HG03095 (cell line): ENCODE results near the gene TRNT1.
A peak's percentile ranks its signal among the peaks of the same experiment; 100 is the strongest.

Experiments used
- ATAC-seq: cut with Tn5 transposase; IDR thresholded peaks from one replicate; pipeline ENCODE4 v1.9.1; 2021; ENCODE audit warnings: moderate library complexity; ENCODE audit not compliant: unreplicated experiment

Gene TRNT1

DNA sequence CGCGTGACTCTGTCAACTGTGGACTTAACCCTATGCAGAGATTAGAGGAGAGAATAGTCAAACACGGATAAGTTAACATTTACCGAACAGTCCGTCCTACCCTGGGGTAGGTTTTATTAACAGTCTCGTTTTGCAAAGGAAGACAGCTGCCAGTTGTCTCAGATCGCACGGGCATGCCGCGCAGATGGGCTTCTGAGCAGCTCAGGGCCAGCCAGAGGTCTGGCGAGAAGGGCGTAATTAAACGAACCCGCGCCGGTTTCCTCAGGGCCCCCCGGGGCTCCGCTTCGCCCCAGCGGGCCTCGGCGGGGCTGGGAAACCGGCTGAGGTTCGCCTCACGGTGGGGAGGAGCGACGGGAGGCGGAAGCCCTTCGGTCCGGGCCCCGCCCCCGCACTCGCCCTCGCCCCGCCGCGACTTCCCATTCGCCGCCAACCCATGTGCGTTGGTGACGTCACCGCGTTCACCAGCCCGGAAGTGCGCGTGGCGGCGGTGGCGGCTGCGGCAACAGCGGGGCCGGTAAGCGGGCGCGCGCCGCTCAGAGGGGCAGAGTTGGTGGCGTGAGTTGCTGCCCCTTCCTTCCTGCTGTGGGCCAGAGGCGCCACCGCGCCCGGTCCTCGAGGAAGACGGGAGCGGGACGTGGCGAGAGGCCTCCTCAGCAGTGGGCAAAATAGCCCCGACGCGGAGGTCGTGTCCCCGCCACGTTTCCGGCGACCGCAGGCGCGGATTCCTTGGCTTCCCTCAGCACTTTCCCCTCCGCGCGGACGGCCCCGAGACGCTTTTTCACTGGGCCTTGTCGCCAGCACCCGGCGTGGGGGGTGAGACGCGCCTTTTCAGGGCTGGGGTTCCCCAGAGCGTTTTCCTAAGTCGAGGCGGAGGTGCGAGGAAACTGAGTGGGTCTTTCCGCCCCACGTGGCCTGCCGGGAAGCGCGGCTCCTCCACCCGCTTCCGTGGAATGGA is at the start of gene TRNT1:
Gene TRNT1, plus strand, starts transcription at position 464 of the 955 bp plus-strand sequence. CDS start 2,101 bp downstream, outside the sequence.
- ATAC-seq, result peak; percentile 94

DNA sequence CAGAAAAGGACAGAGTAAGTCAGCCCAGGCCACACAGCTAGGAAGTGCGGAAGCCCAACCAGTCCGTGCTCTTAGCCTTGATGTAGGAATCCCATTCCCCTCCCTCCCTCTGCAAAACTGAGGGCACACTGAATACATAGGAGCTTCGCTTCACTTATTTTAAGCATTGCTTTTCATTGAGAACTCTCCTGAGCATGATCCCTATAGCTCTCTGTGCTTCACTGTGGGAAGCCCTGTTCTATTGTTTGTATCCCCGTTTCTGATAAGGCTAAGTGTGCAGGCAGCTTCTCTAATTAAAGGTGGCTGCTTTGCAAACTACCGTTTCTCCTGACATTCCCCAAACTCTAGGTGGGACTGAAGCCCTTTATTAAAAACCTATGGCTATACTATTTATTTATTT is 46.4 kb upstream of the TRNT1 start:
- ATAC-seq, result no peak

DNA sequence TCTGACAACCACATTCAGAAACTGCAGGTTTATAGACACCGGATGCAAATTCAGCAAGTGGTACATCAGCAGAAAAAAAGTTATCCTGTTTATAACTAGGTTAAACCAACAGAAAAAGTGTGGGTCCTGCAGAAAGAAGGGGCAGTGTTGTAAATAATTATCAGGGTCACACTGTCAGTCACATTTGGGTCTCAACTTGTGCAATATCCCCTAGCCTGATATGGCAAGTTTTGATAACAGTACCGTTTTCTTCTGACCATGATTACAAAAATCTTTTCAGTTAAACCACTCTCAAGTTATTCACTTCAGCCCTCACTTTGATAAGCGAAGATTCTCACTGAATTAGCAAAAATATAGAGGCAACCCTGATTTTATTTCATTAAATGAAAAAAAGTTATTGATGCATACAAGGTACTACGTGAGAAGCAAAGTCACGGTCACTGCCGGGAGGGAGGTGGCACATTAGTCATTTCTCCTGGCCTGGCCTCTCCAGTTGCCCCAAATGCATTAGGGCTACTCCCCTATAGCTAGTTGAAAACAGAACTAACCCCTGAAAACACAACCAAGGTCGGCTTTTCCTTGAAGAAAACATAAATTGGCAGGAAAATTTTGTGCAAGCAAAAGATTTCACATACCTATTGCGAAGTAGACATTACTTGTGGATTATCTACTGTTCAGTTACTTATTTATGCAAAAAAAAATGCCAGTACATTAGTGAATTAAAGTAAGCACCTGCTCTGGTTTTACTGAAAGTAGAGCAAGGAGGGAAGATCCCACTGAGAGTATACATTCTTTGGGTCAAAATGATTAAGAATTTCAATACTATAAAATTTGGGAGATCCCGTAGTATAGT is 45.1 kb upstream of the TRNT1 start:
- ATAC-seq, result peak; percentile 39

DNA sequence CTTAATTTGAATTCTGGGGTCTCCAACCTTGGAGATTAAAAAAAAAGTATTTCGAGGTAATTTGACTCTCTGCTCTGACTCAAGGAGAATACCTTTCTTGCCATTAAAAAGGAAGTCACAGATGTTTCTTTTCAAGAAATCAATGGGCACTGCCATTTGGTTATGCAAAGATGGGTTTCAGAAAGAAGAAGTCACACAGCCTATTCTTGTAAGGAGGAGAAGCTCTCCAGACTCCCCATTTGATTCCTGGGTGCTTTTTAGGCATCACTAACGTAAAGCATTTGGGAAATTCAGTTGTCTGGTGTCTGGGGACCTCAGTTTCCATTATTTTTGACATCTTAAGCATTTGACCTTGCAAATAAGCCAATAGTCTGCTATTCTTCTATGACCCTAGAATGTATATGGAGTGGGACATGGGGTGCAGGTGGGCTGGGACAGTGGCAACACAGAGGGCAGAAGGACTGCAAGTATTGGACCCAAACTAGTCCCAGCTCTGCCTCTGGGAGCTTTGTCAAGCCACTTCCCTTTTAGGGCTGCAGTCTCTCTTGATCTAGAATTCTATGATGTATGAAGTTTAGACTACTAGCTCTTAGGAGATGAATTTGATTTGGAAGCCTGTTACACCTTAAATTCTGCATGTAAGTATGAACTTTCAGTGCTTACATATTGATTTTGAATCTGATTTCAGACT is 44.4 kb upstream of the TRNT1 start:
- peak; percentile 68 for ATAC-seq

DNA sequence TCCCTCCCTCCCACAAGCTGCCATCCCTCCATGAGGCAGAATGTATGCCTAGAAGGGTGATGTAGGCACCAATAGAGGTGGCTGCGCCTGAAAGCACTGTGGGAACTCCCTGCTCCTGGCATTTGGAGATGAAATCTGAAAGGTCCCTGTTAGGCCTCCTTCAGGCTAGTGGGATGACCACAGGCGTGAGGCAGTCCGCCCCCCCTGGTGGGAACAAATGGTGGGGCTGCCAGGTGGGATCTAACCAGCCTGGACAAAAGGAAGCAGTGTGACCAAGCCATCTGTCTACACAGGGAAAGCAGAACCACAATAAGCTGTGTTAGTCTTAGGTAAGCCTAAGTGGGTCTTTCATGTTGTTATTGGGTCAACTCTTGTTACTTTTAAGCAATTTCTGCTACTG is 41.9 kb upstream of the TRNT1 start:
- no peak for ATAC-seq

DNA sequence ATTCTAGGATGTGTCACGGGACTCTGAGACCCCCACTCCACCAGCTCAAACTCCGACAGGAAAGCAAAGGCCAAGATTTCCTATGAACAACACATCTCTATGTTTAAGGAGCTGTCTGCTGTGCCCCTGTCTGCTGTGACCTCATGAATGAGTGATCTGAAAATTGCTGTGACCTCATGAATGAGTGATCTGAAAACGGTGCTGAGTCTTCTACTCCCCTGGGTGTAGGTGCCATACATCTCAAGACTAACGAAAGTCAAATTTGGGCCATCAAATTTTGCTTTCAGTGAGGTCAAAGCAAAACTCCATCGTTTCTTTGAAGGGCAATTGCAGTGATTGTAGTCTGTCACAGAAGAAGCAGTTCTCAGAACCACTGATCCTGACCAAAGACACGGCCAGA is 41.0 kb upstream of the TRNT1 start:
- no peak for ATAC-seq

DNA sequence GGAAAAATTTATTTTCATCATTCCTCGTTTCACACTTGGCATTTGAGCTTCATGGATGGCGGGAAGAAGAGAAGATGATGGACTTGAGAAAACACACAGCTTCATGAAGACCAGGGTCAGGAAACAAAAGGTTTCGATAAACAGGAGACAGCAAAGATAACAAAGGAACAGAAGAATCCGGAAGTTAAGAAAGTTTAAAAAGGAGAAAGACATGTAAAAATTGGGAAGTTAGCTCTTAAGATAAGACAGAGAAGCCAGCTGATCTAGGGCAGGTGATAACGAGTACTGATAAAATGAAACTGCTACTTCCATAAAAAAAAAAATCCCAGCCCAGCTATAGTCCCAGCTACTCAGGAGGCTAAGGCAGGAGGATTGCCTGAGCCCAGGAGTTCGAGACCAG is 40.5 kb upstream of the TRNT1 start:
- ATAC-seq, result no peak

DNA sequence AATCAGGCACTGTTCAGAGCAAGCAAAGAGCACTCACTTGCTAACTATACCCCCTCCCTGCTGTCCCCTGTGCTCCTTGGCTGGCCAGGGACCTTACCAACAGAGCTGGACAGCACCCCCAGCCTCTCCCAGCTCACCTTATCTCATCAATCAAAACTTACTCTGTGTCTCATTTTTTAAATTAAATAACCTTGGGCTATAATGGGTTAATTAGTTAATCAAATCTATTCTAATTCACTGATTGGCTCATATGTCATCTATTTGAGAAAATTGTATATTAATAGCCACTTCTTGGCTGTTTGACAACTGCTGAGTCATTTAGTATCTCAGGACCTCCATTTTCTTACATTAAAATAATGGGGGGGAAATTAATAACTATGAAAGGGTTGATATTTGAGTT is 39.5 kb upstream of the TRNT1 start:
- ATAC-seq, result no peak

DNA sequence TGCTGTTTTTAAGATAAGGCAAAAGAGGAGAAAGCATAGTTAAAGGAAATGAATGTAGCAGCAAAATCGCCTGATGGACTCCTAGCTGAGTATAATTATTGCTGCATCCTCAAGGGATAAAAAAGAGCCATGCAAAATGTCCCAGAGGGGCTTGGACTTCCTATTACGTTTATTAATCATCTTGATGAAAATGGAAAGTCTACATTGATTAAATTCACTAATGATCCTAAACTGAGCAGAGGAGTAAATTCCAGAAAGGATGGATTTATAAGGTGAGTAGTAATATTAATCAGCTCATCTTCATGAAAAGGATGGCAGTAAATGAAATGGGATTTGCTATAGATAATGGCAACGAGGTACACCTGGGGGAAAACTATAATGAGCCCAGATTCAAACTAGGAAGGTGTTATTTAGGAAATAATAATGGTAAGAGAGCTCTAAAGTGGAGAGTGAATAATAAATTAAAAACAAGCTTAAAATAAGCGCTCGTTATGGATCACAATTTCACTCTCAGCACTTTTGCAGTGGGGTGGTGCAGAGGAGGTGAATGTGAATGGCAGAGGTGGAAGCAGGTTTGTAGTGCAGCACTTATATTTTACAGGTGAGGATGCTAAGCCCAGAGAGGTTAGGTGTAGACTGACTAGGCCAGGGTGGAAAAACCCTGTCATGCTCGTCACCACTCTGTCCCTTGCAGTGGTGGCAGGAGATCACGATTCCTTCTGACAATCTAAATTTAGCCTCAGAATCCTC is 38.8 kb upstream of the TRNT1 start:
- ATAC-seq, result no peak

DNA sequence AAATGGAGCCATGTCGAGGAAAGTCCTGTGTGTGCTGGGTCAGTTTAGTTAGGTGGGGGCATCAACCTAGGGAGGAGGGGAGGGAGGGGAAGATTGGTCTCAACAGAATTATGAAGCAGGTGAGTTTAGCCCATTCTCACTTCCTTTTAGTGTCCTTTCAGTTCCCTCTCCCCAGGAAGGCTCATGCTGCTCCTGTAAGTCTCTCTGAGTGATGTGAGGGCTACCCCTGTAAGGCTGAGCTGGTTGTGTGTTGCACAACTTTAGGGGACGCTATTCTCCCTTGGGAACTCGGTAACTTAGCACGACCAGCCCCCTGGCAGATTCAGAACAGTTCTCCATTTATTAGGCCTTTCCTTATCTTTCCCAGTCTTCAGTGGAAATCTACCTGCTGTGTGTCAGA is 37.7 kb upstream of the TRNT1 start:
- ATAC-seq, result peak; percentile 98

DNA sequence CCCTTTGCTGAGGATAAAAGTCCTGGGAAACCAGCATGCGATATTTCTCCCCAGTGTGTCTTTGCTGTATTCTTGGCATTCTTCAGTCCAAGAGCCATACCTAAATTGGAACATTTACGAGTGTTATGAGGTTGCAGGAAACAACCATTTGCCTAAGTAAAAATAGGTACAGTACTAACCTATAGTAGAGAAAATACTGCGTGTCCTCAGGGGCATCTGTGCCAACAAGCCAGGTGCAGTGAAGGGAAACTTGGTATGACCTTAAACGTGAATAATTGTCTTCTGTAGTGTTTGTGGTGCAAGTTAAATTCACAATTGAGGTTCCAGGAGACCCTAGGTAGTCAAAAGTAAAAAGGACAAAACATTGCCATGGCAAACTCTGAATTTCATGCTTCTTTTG is 28.8 kb upstream of the TRNT1 start:
- ATAC-seq, result no peak

DNA sequence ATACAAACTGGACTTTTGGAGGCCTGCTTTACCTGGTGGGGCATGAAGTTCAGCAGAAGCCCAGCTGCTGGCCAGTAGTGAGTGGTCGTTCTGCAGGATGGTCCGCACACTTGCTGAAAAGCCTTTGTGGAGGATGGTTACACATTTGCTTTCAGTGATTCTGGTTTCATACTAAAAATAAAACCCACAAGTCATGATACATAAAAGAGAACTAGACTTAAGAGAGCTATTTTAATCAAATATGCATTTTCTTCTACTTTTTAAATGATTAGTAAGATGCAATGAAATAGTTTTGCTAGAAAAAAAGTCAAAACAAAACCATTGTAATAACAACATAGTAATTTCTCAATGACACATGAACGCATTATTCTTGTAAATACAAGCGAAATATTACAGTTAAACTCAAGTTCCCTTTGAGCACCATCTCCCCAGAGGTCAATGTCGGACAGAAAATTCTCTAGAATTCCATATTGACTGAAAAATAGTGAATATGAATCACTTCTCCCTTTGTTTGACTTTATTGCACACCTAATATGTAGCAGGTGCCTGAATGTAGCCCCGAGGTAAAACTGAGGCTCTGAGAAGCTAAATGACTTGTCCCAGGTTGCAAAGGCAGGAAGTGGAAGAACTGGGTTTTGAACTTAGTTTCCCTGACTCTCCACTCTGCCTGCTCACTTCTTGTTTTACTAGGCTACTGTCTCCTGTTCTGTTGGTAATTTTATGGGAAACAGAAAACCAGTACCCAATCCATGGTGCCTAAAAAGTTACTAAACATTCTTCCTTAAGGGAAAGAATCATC is 24.9 kb upstream of the TRNT1 start:
- peak; percentile 71 for ATAC-seq

DNA sequence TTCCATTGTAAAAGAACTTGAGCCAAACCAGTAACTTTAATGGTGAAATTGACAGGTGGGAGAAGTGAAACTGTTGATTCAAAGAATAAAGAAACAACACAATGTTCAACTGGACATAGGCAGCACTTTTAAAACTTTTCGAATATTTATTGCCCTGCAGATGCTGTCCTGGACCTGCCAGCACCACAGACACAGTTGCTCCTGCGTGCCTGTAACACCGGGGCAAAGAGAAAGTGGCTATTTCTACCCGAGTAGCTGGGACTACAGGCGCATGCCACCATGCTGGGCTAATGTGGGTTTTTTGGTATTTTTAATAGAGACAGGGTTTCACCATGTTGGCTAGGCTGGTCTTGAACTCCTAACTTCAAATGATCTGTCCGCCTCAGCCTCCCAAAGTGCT is 24.0 kb upstream of the TRNT1 start:
- no peak for ATAC-seq

DNA sequence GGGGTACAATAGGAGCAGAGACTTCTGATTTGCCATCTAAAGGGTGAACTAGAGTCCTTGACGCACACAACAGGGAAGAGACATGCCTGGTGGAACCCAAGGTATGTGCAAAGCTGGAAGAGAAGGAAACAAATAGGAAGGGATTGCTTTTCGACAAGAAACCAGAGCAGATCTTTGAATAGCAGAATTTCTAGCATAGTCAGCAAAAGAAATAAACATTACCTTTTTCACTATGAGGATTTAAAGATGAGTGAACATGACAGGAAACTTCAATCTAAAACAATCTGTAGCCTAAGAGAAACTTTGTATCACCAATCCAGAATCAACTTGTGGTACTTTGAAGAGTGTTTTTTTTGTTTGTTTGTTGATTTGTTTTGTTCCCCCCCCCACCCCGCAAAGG is 21.5 kb upstream of the TRNT1 start:
- no peak for ATAC-seq

DNA sequence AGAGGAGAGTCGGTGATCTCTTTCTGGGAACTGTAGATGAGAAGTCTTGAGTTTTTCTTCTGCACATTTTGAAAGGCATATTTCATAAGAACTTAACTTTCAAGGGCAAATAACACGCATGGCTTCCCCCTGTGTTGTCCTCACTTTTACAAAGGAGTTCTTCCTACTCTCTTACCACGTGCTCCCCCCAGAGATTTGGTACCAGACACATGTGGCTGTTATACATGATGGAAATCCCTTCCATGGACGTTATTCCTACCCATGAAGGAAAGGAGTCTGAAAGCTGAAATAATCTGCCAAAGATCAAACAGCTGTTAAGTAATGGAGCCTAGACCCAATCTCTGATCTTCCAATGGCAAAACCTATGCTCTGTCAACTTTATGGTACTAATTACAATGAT is 20.9 kb upstream of the TRNT1 start:
- ATAC-seq, result no peak

DNA sequence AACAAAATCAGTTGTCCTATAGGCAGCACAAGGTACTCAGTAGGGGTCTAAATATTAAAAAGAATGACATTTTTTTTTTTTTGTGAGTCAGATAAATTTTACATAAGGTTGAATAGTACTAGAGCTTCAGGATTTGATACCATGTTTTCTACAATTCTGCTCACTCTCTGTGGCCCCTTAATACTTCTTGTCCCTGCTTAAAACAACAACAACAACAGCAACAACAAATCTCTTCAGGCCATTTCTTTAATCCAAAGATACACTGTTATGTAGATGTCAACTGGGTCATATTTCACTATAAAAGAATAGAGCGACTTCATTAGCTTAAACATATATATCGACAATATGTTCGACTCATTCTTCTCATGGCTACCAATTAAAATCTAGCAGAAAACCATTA is 19.6 kb upstream of the TRNT1 start:
- no peak for ATAC-seq

DNA sequence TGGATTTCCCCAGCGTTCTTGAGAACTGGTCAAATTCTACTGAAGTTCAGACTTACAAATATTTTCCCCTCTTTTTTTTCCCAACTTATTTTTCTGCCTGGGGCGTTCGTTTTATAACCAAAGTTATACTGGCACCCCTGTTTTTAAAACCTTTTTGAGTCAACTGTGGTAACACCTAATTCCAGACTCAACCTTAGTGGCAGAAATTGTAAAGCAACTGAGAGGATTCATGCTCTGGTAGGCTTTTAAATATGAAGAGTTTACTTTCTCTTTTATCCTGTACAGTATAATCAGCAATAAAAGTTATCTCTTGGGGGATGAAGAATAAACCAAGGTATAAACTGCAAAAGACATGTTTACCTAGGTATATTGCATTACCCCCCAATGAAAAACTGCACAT is 18.9 kb upstream of the TRNT1 start:
- no peak for ATAC-seq

DNA sequence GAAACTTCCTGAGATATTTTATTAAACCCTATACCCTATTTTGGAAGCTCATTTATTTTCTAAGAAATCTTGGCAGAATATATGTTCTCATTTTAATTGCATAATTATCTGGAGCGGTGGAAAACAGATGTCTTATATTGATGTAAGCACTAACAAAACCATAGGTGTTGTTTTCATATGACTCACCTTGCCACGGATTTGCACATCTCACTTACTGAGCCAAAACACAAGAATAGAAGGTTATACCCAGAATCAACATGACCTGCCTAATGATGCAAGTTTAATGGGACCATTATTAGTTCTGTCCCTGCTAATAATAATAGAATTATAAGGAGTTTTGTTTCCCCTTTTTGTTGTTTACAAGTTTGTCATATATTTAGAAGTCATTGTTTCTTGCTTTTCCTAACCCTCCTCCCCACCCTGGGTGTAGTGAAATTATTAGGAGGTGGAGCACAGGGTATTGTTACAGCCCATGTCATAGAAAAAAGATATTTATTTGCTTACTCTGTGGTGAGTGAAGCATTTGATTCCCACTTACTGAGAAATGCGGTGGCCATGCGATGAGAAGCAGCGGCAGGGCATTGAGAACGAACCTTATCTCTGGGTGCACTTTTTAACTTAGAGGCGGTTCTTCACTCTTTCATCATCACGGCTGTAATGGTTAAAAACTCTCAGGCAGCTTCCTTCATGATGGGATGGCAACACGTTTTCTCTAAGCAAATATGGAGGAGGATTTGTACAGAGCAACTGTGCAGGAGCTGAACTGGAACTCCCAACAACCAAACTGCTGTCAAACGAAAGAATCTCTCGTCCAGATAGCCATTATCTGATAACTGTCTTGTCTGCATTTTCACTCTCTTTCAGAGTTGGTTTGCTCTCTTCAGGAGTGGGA is 17.1 kb upstream of the TRNT1 start:
- ATAC-seq, result peak; percentile 79

DNA sequence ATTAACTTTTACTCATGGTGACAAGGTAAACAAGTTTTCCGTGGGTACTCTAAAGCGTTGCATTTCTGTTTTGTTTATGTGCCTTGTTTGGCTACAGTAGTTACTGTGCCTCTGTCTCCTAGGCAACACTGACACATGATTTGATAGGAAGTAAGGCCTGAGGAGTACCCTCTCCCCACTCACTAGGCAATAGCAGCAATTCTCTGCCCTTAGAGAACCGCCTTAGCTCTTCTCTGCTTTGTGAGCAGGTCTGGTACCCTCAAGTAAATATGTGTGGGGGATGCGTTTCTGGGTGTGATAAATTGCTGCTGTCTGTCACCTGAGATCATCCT is 16.5 kb upstream of the TRNT1 start, which contains the start of gene IL5RA:
Gene IL5RA, minus strand, starts transcription at position 76 of the 332 bp plus-strand sequence. CDS start 5,390 bp downstream, outside the sequence.
- ATAC-seq, result peak; percentile 45
